ENCODE measurements around the gene C9orf50. TPM values are rescaled to one million over a fixed set of nuclear protein-coding genes. Genes with fewer than 3 reads are reported as not detected.
A peak's percentile ranks its signal among the peaks of the same experiment; 100 is the strongest.

The C9orf50 gene
- total RNA-seq, 1 experiment from 2014 or later, result not detected

- Mint-ChIP-seq H3K36me3 (ENCODE audit: insufficient read depth, unreplicated experiment) (peaks cover 5% of the 10 kb centered on the region), H3K9me3 (ENCODE audit: unreplicated experiment) (no peaks in the 10 kb centered on the region), H3K27ac (ENCODE audit: unreplicated experiment) (peak overlapping the region; percentile 59), H3K27me3 (ENCODE audit: insufficient read depth, unreplicated experiment) (no peaks in the 10 kb centered on the region), H3K4me3 (ENCODE audit: unreplicated experiment) (peak overlapping the region; percentile 78), H3K4me1 (ENCODE audit: low read depth, unreplicated experiment) (peaks cover 9% of the 10 kb centered on the region)
- BruUV-seq (replicated peaks), result no TSS peak
- H3K4me1 ChIP-seq, result peaks cover 19% of the 10 kb centered on the region; the same call in 1 of the 2 replicates
- ChIA-PET CTCF (interaction anchor here (0.8 to 1.8 kb wide), 8 partner anchors 12 to 480 kb away, joined by 3 to 12 read pairs (median 4); partner anchors contain the start of genes IER5L and NTMT1), POLR2A (interaction anchor here (0.7 kb wide), 1 partner anchor 480 kb away, joined by 3 read pairs; no protein-coding TSS in a partner anchor)
- intact Hi-C loops (cut with micrococcal nuclease; ENCODE audit: unreplicated experiment), result loop anchor here (1.0 to 10.0 kb wide), 3 partner anchors 13 to 473 kb away; partner anchors contain the start of gene IER5L
- TF ChIP-seq CTCF (IDR thresholded peaks at IDR 0.05; ENCODE audit: insufficient read depth in 1 of 2, low read depth in 1 of 2, low read length in 1 of 2, severe bottlenecking in 1 of 2, unreplicated experiment in 1 of 2), result no peak
- no peaks in the 10 kb centered on the region for H3K36me3 ChIP-seq (ENCODE audit: control insufficient read depth, insufficient read depth, low read length)
- H3K27me3 ChIP-seq (replicated peaks; ENCODE audit: control insufficient read depth, insufficient read depth, low read length), result no peaks in the 10 kb centered on the region
- DNase-seq, result peak in 1 of 2 experiments; percentile 43
- no peak overlapping the region for H3K4me3 ChIP-seq (ENCODE audit: low read depth, low read length)
- H3K9me3 ChIP-seq, result no peaks in the 10 kb centered on the region
Measured at GRCh38 chr9:129611307-129611800, 9.5 kb downstream of the C9orf50 start.

- CTCF ChIA-PET, result interaction anchor here (0.8 to 1.8 kb wide), 8 partner anchors 13 to 479 kb away, joined by 3 to 12 read pairs (median 4); partner anchors contain the start of genes IER5L and NTMT1
- H3K9me3 Mint-ChIP-seq (ENCODE audit: unreplicated experiment), result no peaks in the 10 kb centered on the region
- peaks cover 9% of the 10 kb centered on the region for H3K4me1 Mint-ChIP-seq (ENCODE audit: low read depth, unreplicated experiment)
- H3K36me3 Mint-ChIP-seq (ENCODE audit: insufficient read depth, unreplicated experiment), result peaks cover 5% of the 10 kb centered on the region
- intact Hi-C loops (cut with micrococcal nuclease; ENCODE audit: unreplicated experiment), result loop anchor here (1.0 to 10.0 kb wide), 3 partner anchors 14 to 472 kb away; partner anchors contain the start of gene IER5L
- Histone ChIP-seq H3K4me1 (peaks cover 19% of the 10 kb centered on the region; the same call in 1 of the 2 replicates), H3K27me3 (replicated peaks; ENCODE audit: control insufficient read depth, insufficient read depth, low read length) (no peaks in the 10 kb centered on the region), H3K4me3 (ENCODE audit: low read depth, low read length) (peak overlapping the region; percentile 67), H3K9me3 (no peaks in the 10 kb centered on the region), H3K36me3 (ENCODE audit: control insufficient read depth, insufficient read depth, low read length) (no peaks in the 10 kb centered on the region)
- H3K4me3 Mint-ChIP-seq (ENCODE audit: unreplicated experiment), result peak overlapping the region; percentile 78
- POLR2A ChIA-PET, result interaction anchor here (0.7 kb wide), 1 partner anchor 479 kb away, joined by 3 read pairs; no protein-coding TSS in a partner anchor
- TF ChIP-seq CTCF (IDR thresholded peaks at IDR 0.05; ENCODE audit: insufficient read depth in 1 of 2, low read depth in 1 of 2, low read length in 1 of 2, severe bottlenecking in 1 of 2, unreplicated experiment in 1 of 2), result peak; percentile 85 to 98
- peak; percentile 81 to 85 for DNase-seq
- peak overlapping the region; percentile 59 for H3K27ac Mint-ChIP-seq (ENCODE audit: unreplicated experiment)
- BruUV-seq (replicated peaks), result no TSS peak
- no peaks in the 10 kb centered on the region for H3K27me3 Mint-ChIP-seq (ENCODE audit: insufficient read depth, unreplicated experiment)
Measured at GRCh38 chr9:129610473-129611306, 10.2 kb downstream of the C9orf50 start.

- ChIA-PET POLR2A (no interaction called here), CTCF (no interaction called here)
- Mint-ChIP-seq H3K27ac (ENCODE audit: unreplicated experiment) (peak overlapping the region; percentile 59), H3K27me3 (ENCODE audit: insufficient read depth, unreplicated experiment) (no peaks in the 10 kb centered on the region), H3K36me3 (ENCODE audit: insufficient read depth, unreplicated experiment) (peaks cover 5% of the 10 kb centered on the region), H3K4me1 (ENCODE audit: low read depth, unreplicated experiment) (peaks cover 9% of the 10 kb centered on the region), H3K4me3 (ENCODE audit: unreplicated experiment) (peak overlapping the region; percentile 78), H3K9me3 (ENCODE audit: unreplicated experiment) (no peaks in the 10 kb centered on the region)
- Histone ChIP-seq H3K9me3 (no peaks in the 10 kb centered on the region), H3K36me3 (ENCODE audit: control insufficient read depth, insufficient read depth, low read length) (no peaks in the 10 kb centered on the region), H3K4me1 (peaks cover 19% of the 10 kb centered on the region; the same call in 1 of the 2 replicates), H3K27me3 (replicated peaks; ENCODE audit: control insufficient read depth, insufficient read depth, low read length) (no peaks in the 10 kb centered on the region), H3K4me3 (ENCODE audit: low read depth, low read length) (peak overlapping the region; percentile 67)
- no TSS peak for BruUV-seq (replicated peaks)
- TF ChIP-seq CTCF (IDR thresholded peaks at IDR 0.05; ENCODE audit: insufficient read depth in 1 of 2, low read depth in 1 of 2, low read length in 1 of 2, severe bottlenecking in 1 of 2, unreplicated experiment in 1 of 2), result no peak
- DNase-seq, result no peak
- intact Hi-C loops (cut with micrococcal nuclease; ENCODE audit: unreplicated experiment), result loop anchor here (2.0 to 10.0 kb wide), 2 partner anchors 435 to 471 kb away; partner anchors contain the start of gene IER5L
Measured at GRCh38 chr9:129610213-129610472, 10.8 kb downstream of the C9orf50 start.
